NCI-H226 (cell line): ENCODE results near the gene KCNA5.
A peak's percentile ranks its signal among the peaks of the same experiment; 100 is the strongest.

ENCODE experiments used
- DNase-seq: peaks from one replicate; pipeline ENCODE4 v3.0.0-alpha.2; 2015

The KCNA5 gene

GRCh38 chr12:5043589-5044419 is at the start of gene KCNA5:
Gene KCNA5 (plus strand): TSS chr12:5043879. CDS start chr12:5044148, 269 bp downstream.
- DNase-seq = no peak

DNA sequence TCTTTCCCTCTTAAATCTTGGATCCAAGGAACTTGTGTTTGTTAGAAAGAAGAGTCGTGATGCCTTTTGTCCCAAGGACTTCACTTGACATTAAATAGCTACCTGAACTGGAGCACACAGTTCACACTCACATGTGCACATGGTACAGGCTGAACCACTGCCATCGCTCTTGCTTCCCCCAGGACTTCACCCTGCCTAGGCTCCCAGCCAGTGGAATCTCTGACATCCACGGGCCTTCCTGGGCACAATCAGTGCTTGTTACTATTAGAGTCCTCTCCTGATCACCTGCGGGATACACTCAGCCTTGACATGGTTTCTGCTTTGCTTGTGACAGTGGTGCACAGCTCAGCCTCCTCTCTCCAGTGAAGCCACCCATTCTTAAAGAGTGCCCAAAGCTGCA is 49.1 kb upstream of the KCNA5 start:
- DNase-seq = no peak

DNA sequence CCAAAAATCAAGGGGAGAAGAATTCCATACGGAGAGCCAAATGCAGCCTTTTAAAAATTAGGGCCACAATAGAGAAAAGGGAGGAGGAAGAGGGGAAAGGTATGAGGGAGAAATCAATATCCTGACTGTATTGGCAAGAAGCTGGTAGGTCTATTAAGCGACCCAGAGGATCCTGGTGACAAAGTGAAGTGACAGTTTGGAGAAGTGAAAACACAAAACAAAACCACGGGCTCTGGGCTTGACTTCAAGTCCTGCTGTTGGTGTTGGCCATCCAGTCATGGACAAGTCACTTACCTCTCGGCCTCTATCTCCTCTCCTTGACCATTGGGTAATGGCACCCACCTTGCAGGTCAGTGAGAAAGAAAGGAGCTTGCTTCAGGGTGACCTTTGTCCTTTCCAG is 47.0 kb upstream of the KCNA5 start:
- DNase-seq = no peak

DNA sequence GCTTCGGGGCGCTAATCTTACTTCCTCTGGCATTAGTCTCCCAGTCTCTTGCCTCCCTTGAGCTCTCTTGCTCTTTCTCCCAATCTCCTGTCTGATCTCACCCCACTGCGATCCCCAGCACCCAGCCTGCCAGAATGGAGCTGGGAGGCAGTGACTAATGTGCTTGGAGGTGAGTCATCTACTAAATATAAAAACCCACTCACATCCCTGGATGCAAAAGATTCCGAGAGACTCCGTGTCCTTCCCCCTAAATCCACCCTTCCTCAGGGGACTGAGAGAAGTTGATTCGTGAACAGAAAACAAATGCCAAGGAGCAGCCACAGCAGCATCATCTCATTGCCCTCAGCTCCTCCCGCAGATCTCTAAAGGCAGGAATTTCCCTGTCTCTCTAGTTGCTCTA is 45.7 kb upstream of the KCNA5 start:
- DNase-seq = peak; percentile 56

GRCh38 chr12:5000204-5000603 is 43.5 kb upstream of the KCNA5 start:
- no peak for DNase-seq

GRCh38 chr12:5000658-5001385 is 42.9 kb upstream of the KCNA5 start:
- no peak for DNase-seq

DNA sequence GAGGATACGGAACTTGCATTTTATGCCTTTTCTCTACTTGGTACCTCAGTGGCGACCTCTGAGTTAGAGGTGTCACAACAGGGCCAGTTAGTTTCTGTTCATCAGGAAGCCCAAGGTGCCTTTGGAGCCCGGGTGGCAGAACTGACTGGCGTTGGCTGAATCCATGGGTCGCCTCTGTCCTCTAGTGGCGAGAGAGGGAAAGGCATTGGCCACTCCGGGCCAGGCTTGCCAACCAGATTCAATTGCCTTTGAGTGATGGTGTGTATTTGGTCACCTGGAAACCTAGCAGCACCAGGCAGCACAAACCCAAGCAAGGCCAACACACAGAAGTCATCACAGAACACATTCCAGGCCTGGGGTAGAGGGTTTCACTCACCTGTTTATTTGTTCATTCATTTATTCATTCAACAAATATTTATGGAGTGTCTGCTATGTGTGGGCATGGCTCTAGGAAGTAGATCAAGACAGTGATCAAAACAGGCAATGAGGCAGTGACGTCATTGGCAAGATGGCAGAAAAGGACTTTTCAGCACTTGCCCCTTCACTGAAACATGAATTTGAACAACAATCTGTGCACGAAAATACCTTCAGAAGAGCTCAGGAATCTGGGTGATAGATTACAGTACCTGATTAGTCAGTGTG is 40.5 kb upstream of the KCNA5 start:
- peak; percentile 23 for DNase-seq

DNA sequence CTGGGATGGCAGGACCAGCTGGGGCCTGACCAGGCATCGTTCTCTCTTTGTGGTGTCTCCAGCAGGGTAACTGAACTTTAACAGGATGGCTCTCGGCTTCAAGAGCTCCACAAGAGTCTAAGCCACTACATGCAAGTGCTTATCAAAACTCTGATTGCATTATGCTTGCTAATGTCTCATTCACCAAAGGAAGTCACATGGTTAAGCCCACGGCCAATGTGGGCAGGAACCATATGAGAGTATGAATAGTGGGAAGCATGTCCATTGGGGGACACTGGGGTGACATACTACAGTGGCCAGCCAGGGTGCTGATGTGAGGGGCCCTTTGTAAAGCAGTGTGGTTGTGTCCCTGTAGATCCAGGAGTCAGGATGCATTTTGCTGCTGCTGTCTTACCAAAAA is 35.0 kb upstream of the KCNA5 start:
- no peak for DNase-seq

DNA sequence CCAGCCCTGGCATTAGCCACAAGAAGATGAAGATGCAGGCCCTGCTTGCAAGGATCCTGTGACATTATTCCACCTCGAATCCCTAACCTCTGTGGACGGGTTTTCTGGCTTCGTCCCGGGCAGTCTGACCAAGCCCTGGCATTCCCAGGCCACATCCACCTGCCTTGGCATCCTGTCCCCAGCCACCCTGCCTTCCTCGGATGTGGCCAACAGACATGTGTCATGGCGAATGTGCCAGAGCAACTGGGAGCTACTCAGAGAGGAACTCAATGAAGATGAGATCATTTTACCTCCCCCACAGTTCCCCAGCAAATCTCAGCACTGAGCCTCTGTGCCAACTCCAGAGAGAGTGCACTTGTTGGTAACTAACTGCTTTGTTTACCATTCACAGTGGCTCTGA is 33.5 kb upstream of the KCNA5 start:
- DNase-seq = no peak

- DNase-seq = no peak
Observed at GRCh38 chr12:5012337-5012736, 31.3 kb upstream of the KCNA5 start.

- DNase-seq = no peak
Observed at GRCh38 chr12:5013266-5013730, 30.4 kb upstream of the KCNA5 start.

DNA sequence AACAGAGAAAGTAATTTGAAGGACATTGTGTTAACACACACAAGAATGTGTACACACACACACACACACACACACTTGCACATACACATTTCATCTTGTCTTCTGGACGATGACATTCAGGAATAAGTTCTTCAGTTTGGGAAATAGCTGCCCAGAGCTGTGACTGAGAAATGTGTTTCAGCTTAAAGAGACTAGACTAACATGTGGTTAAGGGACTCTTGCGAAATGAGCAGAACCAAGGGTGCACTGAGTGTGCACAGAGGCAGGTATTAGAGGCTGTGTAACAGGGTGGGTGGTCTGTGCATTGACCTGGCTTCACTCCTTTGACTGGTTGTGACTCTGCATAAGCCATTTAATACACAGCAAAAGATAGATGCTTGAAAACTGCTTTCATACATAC is 29.4 kb upstream of the KCNA5 start:
- no peak for DNase-seq

DNA sequence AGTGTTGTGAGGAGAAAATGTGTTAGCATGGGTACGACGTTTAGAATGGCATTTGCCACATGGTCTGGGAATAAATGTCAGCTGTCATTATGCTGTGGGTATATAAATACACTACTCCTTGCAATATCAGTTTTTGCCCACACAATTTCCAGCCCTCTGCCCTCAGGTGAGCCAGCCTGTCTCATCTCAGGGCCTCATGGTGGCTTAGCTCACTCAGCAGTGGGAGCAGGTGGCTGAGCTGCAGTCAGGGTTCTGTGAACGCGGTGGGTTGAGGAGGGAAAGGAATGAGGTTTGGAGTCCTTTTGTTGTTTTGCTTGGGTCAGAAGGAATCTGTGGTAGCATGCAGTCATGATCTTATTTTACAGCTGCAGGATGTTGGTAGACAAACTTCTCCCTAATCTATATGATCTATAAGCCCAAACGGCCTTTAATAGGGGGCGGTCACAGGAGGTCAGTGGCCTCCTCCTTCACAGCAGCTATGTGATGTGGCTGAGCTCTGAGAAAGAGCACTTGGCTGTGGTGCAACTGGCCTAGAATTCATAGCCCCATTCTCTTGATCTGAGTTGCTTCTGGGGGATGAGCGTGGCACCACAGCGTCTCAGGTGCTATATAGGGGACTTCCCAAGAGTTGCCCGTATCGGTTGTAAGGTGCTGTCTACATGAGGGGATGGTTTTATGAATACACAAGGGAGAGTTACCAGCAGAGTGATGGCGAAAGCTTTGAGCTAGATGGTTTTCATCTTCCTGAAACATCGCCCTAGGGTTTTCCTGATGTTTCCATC is 27.8 kb upstream of the KCNA5 start:
- DNase-seq = no peak

GRCh38 chr12:5016526-5016925 is 27.2 kb upstream of the KCNA5 start:
- no peak for DNase-seq

GRCh38 chr12:5017638-5018348 is 25.9 kb upstream of the KCNA5 start:
- no peak for DNase-seq

DNA sequence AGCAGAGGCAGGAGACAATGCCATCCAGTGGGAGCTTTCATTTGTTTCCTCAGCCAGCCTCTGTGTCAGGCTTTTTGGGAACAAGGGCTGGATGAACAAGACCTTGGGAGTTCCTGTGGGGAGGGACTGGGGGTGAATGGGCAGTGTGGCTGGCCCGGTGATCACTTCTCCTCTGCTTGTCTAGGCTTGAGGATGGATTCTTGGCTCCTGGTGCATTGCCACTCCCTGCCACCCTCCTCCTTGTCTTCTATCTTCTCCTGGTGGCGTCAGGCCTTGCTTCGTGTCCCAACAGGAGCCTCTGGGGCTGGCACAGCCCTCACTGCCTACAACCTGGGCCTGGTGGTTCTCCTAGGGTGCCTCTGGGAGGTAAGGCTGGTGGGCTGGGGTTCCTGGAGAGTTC is 25.0 kb upstream of the KCNA5 start:
- DNase-seq = no peak

- DNase-seq = no peak
Observed at GRCh38 chr12:5022025-5022424, 21.7 kb upstream of the KCNA5 start.

DNA sequence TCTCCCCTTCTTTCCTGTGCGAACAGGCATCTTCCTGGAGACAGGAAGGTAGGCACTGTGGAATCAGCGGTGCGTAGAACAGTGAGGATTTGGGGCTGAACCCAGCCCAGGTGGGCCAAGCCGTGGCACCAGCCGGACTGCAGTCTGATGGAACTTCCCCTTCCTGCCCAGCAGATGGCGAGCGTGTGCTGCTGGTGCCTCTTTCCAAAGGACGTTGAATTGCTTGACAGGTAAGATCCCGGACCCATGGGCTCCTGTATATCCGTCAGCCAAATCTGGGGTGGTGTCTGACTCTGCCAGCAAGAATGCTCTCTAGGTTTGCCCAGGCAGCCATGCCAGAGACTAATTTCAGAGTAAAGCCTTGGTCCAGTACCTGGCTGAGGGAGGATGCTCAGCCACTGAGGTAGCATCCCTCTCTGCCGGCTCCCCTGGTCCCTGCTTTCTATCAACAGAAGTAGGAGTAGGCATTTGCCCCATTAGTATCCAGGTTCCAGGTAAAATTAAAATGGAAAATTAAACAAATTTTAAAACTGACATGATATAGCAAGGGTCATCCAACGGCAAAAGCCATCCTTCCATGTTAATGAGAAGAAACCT is 21.1 kb upstream of the KCNA5 start:
- DNase-seq = no peak

GRCh38 chr12:5023842-5024241 is 19.8 kb upstream of the KCNA5 start:
- DNase-seq = no peak

DNA sequence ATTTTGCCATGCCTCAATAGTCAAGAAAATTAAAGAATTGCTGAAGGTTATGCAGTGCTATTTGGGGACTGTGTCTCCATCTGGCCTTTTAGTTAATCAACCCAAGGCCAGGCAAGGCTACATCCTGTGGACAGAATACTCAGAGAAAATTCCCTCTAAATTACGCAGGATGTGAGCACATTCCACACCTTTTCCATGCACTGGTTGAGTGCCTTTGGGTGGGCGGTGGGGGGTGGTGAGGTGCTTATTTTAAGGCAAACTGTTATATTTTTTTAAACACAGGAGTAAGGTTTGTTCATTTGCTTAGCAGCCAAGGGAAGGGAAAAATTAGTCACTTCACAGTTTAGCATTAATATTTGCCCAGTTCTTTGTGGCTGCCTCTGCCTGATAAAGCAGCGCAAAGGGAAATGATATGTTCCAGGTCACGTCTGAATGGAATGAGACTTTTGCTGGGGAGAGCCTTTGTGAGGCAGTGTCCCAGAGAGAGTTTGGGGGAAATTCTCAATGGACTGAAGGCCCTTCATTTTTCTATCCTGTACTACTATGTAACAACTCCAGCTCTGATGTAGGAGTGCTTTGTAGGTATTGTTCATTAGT is 17.2 kb upstream of the KCNA5 start:
- DNase-seq = no peak

DNA sequence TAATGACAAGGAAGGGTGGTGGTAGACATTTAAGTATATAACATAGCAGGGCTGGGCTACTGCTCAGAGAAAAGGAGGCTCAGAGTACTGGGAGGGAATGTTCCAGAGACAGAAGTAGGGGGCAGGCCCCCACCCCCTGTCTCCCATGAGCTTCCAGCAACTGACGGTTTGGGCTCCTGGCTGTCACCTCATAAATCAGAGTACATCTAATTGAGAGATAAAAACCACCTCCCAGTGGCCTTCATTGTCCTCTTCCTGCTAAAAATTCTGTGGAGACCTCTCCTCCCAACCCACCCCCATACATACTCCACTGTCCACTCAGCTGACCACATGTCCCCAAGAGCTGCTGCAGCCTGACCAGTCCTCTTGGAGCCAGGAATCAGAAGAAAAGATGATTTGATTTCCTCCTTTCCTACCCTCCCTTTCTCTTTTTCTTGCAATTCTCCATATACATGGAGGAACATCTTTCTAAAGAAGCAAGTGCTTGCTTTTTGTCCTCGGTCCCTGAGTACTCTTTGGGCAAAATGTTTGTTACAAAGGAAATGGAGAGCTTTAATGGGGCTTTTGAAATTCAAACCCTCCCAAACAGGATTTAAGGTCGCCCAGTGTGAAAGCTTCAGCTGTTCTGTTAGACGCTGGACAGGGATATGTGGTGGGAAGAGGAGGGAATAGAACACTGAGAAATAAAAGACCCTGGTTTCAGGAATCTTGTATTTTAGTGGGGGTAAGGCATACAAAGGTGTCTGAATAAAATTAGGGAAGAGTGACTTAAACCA is 16.4 kb upstream of the KCNA5 start:
- no peak for DNase-seq
